ENCODE data around the gene LGALS7B.

GRCh38 chr19:38793177-38793576 is 4.2 kb downstream of the LGALS7B start:
- TF ChIP-seq CTCF (IDR thresholded peaks at IDR 0.05) (no peak), EZH2 (IDR thresholded peaks at IDR 0.05; ENCODE audit: borderline replicate concordance, insufficient read depth, low read depth, low read length, poor library complexity, severe bottlenecking) (no peak)

Measured in B cell (primary cell).